Suprapubic skin (tissue), 4 donors: Measurements from ENCODE around the gene PEPD.

Source experiments
- EP300 ChIP-seq: sonication (generic); formaldehyde crosslinking; IDR thresholded peaks from one replicate; pipeline ENCODE4 v1.6.1; 2017; ENCODE audit warnings: antibody characterized with exemption
- POLR2A ChIP-seq, 2 donors: fragments of 450-650 bp; IDR thresholded peaks; one replicate each; pipeline ENCODE4 v1.6.1; 2017; ENCODE audit warnings: antibody characterized with exemption in 2 of 2, mild to moderate bottlenecking in 2 of 2, moderate library complexity in 2 of 2
- POLR2AphosphoS5 ChIP-seq, 3 donors: sonication (generic); formaldehyde crosslinking; IDR thresholded peaks; one replicate each; pipeline ENCODE4 v1.6.1; 2017; ENCODE audit warnings: antibody characterized with exemption in 3 of 3
- TF ChIP-seq, protein P1 (sequence below), 2 donors: fragments of 200-600 bp in 1 of 2; fragments of 450-650 bp in 1 of 2; sonication (generic) in 1 of 2; IDR thresholded peaks; one replicate each; pipeline ENCODE4 v1.5.1; 2016 to 2019; ENCODE audit warnings: antibody characterized with exemption in 2 of 2, mild to moderate bottlenecking in 1 of 2, moderate library complexity in 1 of 2

DNA sequence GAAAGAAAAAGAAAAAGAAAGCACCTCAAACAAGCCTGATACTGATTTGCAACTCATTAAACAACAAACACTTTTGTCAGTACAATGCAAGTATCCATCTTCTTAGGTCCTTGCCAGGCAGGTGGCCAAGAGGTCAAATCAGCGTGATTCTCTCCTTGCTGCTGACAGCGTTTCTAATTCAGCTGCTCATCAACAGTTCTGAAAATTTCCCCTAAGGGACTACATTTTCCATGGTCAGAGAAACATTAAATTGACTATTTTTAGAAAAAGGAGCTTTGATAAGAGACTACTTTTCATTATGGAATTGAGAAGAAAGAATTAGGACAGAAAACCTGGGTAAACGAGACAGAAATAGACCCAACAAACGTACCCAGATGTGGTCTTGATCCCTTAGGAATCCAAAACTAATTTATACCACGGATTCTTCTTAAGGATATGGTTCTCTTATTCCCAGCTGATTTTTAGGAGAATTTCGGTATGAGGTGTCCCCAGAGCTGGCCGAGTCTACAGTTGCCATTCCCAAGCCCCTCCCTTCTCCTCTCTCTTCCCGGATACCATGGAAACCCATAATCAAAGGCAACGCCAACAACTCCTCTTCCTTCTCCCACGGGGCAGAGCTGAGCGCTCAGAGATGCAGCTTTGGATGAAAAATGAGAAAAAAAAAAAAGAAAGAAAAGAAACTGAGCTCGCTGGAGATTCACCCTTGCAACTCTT, 177.6 kb downstream of the PEPD start:
- TF ChIP-seq POLR2A (IDR thresholded peaks at IDR 0.05) = no peak
- TF ChIP-seq POLR2AphosphoS5 (IDR thresholded peaks at IDR 0.05) = no peak
- TF ChIP-seq, protein P1, sequence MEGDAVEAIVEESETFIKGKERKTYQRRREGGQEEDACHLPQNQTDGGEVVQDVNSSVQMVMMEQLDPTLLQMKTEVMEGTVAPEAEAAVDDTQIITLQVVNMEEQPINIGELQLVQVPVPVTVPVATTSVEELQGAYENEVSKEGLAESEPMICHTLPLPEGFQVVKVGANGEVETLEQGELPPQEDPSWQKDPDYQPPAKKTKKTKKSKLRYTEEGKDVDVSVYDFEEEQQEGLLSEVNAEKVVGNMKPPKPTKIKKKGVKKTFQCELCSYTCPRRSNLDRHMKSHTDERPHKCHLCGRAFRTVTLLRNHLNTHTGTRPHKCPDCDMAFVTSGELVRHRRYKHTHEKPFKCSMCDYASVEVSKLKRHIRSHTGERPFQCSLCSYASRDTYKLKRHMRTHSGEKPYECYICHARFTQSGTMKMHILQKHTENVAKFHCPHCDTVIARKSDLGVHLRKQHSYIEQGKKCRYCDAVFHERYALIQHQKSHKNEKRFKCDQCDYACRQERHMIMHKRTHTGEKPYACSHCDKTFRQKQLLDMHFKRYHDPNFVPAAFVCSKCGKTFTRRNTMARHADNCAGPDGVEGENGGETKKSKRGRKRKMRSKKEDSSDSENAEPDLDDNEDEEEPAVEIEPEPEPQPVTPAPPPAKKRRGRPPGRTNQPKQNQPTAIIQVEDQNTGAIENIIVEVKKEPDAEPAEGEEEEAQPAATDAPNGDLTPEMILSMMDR (IDR thresholded peaks at IDR 0.05) = no peak
- TF ChIP-seq EP300 = no peak
